GM21515 (cell line): ENCODE measurements around the gene ACAN.
A peak's percentile ranks its signal among the peaks of the same experiment; 100 is the strongest.

ENCODE experiments used
- ATAC-seq: cut with Tn5 transposase; IDR thresholded peaks from one replicate; pipeline ENCODE4 v1.9.1; 2021; ENCODE audit not compliant: unreplicated experiment

Gene ACAN

DNA sequence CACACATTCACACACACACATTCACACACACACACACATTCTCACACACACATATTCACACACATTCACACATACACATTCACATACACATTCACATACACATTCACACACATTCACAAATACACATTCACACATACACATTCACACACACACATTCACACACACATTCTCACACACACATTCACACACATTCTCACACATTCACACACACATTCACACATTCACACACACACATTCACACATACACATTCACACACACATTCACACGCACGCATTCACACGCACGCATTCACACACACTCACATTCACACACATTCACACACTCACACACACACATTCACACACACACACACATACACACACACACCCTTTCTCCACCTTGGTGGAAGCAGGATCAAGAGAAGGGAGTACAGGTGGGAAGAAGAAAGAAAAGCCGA, 97.8 kb downstream of the ACAN start:
- ATAC-seq = no peak

DNA sequence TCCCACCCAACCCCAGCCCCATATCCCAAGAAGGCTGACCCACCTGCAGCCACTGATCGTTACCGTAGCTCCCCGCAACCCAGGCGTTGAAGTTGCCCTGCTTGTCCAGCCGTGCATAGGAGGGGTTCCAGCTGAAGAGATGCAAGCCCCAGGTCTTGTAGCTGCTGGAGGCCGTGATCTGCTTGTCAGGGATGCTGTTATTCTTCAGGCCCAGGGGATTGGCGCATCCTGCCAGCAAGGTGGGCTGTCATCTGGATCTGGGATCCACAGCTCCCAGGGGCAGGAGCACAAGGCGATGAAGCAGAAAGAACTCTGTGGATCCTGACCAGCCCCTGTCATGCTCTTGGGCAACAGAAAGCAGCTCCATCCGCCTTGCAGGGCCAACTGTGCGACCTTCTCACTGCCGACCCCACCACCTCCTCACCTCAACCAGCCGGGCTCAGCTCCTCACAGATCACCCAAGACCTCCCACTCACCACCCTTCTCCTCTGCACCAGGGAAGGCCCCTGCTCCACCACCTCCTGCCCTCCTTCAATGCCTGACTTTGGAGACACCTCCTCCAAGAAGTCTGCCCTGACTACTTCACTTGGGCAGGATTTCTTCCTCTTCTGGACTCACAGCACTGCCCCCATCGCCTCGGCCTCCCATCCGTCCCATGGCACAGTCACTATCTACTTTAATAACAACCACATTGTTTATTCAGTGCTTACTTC, 98.4 kb downstream of the ACAN start:
- no peak for ATAC-seq

DNA sequence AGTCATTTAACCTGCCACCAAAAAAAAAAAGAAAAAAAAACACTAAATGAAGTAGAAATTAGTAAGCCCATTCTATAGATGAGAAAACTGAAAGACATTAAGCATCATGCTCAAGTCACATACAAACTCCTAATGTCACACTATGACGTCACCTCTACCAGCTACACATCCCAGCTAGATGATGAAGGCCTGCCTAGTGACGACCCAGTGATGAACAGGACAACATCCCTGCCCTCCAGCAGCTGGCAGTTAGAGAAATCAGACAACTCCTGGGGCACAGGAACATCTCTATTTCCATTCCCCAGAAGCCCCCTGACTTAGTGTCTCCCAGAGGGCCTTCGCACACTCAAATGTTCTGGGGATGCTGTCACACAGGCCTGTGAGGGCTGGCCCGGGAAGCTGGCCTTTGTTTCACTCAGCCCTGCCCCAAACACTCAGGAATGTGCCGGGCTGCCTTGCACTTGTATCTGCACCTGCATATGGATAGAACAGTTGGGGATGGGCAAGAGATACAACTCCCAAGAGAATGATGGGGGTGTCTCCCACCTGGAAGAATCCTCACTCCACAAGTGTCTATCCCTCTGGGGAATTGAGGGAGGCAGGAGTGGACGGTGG, 99.1 kb downstream of the ACAN start:
- no peak for ATAC-seq

DNA sequence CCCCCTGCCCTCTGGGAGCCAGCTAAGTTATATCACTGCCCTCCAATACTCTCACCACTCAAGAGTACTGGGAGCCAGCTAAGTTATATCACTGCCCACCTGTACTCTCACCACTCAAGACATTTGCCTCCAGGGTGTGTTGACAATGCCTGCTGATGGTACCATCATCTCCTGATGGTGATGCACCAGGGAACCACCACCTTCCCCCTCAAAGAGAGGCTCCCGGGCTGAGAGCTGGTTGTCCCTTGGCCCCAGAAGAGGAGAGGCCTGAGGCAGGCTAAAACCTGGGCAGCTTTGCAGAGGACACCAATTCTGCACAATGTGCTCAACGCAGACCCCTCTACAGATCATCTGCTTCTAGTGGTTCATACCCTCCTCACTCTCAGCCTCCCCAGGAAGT, 99.6 kb downstream of the ACAN start:
- ATAC-seq = no peak

DNA sequence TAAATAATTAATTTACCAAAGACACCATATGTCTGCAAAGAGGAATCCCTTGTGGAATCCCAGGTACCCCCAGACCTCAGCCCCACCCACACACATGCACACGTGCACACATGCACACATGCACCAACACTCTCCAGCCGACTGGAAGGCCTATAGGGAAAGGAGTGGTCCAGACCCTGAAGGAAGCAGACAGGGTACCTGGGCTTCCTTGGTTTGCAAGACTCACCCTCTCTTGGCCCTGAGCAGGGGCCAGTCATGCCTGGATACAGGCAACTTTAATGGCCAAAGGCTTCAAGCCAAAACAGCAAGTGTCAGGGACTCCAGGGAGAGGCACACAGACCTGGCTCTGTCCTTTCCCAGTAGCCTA, 101.0 kb downstream of the ACAN start:
- ATAC-seq = no peak

DNA sequence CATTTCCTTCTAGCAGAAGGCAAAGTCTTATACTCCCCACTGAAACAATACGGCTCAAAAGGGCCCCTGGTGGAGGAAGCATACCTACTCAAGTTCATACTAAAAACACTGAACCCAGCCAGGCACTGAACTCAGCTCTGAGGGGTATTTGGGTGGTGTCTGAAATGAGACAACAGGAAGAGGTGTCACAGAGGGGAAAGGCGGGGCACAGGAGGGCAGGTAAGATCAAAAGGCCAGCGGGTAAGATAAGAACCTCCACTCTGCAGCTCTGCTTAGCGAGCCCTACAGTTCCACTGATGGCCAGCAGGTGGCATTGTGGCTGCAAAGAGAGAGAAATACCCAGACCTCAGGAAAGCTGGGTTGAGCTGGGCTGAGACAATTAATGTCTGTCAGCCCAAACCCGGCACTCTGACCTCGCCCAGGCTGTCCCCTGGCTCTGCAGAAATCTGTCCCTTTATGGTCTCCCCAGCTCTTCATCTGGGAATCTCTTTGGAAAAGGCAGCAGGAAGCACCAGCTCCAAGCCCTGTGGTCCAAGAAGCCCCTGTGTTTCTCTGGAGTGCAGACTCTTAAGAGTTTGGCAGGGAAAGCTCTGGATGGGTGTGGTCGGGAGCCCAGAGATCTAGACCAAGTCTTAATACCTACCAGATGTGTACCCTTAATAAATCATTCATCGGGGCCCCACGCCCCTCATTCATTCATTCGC, 101.5 kb downstream of the ACAN start:
- peak; percentile 73 for ATAC-seq

DNA sequence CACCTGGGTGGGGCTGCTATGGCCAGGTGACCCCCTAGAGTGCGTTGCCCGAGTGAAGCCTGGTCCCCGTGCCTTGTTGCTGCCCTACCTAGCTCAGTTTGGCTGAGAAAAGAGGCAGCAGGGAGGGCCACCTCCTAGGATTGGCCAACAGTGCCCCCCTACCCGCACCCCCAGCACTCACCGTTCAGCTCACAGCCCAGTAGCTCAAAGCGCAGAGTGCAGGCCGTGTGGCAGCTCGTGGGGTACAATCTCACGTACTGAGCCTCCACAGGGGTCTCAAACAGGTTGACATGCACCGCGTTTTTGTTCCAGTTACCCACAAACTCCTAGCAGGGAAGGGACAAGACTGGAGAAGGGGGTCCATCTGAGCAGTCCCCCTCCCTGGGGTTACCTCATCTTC, 102.3 kb downstream of the ACAN start:
- ATAC-seq = no peak

DNA sequence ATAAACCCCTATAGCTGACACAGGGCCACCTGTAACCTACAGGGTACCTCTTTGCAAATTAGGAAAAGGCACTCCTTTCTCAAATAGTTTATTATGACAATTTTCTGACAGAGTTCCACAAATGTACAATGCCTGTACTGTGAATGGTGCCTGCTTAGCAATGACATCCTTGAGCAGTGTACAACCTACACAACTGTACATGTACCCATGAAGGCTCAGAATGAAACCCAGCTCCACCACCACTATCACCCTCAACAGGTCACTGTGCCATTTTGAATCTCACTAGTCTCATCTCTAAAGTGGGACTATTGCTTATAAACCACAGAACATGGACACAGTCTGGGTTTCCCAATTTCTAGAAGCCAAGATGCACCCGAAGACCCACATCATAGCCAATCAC, 102.9 kb downstream of the ACAN start:
- ATAC-seq = no peak

DNA sequence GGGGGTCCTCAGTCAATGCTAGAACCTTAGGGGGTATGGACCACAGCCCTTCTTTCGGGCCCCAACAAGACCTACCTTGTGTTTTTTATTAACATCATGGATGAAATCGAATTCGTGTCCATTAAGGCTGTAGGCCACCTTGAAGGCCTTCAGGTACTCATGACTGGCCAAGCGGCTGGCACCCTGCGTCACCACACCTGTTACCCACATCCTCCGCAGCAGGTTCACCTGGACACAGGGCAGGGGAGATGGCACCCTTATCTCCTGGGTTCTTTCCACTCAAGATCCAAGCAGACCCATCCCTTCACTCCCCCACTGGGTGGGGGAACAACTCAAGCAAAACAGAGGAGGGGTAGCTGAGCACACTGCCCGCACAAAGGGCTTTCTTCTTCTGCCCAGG, 103.3 kb downstream of the ACAN start:
- no peak for ATAC-seq

DNA sequence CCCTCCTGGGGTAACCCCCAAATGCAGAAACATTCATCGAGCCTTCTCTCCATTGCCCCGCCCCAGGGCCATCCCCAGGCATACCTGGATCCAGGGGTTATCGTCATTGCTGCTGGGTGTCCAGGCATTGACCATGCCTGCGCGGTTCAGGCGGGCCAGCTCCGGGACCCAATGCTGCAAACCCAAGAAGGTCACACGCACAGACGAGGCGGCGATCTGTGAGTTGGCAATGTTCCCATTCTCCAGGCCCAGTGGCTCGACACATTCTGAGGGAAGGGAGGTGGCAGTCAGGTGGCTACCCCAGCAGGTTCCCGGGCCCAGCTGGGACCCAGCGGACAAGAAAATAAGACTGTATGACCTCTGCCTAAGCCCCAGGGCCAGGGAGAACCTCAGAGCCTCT, 103.9 kb downstream of the ACAN start:
- ATAC-seq = no peak

DNA sequence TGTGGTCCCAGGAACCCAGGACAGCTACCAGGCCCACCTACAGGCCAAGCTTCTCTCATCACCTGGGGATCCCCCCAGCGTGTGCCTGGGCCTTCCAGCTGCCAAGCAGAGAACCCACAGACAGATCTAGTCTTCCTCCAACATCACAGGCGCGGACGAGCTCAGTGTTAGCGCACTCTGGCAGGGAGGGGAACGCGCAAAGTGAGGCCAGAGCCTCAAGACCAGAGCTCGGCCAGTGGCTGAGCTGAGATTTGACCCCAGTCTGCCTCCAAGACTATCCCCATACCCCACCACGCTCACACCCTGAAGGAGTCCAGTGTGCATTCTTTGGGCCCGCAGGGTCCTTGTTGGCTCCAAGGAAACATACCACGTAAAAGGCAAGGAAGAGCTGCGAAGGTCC, 104.9 kb downstream of the ACAN start:
- no peak for ATAC-seq

DNA sequence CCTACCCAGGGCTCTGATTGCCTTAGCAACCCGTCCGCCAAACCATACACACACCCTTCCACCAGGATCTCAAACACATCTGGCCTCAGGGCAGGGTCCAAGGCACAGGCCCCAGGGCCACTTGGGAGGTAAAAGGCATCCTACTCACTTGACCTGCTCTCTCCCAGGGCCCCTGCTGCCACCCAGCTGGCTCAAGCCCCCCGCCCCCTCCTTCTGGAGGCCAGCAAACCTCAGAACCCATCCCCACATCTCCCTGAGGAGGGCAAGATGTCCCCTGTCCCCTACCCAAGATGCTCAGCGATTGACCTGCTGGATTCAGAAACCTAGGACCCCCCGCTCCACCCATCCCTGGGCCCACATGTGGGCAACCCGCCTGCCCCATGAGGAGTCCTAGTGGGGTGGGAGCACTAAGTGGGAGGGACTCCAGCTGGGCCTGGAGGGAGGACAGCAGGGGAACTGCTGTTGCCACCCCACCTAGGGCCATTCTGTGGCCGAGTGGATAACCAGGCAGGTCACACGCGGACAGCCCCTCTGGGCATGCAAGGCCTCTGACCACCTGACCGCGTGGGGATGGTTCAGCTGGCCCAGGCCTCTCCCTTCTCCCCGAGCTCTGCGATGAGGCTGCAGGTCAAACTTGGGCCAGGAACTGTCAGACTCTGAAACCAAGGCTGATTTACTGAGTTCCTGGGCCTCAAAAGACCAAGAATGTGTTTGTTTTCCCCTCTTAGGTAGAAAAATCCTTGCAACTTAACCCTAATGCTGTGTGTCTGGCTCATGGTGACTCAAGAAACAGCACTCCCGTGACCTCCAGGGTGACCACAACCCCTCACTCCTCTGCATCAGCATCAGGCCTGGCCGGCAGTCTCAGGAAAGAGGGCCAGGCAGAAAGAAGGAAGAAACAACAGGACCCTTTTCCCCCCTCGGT, 105.7 kb downstream of the ACAN start:
- no peak for ATAC-seq

DNA sequence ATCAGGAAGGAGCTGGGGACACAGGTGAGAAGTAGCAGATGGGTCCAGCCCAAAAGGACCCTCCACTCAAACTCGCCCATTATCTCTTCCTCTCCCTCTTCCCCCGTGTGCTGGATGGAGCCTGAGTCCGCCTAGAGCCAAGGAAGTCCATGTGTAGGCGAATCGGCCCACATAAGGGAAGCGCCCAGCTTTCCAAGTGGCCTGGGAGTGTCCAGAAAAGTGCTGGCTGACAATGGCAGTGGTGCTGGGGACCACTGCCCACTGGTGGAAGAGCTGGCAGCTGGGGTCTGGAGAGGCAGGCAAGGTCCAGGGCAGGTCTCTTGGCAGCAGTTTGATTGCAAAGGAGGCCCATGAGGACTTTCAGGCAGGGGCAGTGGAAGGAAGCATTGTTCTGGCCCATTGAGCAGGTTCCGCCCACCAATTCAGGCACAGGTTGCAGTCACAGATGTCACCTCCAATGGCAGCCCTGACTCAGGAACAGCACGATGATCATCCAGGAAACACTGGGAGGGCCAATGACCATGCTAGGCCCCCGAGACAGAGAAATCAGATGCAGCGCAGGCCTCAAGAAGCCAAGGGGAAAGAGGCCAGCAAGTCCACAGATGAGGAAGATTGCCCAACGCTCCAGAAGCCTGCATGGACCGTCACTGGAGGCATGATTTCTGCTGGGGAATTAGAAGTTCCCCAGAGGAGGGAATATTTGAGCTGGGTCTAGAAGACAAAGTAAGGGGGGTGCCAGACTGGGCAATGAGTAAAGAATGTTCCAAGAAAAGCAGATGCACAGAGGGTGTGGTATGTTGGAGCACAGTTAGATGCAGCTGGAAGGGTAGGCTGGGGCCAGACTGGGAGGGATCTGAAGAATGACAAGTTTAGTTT, 107.0 kb downstream of the ACAN start:
- no peak for ATAC-seq

DNA sequence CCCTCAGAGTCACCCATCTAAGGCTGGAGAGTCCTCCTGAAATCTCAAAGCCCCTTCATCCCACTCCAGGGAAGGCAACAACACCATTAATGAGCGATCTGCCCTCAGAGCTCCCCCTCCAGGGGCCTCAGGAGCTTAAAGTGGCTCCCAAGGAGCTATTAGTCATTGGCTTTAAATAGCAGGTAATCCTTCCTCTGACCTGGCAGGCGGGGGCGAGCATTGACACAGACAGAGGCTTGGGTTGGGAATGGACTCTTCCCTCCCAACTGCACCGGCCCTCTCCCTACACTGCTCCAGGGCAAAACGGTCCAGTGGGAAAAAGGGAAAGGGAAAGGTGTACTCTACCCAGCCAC, 108.5 kb downstream of the ACAN start:
- ATAC-seq = no peak

DNA sequence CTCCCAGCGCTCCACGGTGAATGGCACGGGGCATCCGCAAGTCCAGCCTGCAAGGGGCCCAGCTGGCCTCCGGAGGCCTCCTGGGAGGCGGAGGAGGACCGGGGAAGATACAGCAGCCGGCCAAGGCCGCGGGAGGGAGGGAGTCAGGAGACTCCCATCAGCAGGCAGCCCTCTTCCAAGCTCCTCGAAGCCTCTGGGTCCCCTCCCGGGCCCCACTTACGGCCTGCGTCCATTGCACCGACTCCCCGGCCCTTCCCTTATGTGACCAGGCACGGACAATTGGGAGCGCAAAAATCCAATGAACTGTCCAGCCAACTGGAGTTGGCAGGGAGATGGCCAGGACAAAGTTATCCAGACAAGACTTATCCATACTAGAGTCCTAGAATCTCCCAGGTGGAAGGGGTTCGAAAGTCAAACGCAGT, 109.3 kb downstream of the ACAN start:
- no peak for ATAC-seq

DNA sequence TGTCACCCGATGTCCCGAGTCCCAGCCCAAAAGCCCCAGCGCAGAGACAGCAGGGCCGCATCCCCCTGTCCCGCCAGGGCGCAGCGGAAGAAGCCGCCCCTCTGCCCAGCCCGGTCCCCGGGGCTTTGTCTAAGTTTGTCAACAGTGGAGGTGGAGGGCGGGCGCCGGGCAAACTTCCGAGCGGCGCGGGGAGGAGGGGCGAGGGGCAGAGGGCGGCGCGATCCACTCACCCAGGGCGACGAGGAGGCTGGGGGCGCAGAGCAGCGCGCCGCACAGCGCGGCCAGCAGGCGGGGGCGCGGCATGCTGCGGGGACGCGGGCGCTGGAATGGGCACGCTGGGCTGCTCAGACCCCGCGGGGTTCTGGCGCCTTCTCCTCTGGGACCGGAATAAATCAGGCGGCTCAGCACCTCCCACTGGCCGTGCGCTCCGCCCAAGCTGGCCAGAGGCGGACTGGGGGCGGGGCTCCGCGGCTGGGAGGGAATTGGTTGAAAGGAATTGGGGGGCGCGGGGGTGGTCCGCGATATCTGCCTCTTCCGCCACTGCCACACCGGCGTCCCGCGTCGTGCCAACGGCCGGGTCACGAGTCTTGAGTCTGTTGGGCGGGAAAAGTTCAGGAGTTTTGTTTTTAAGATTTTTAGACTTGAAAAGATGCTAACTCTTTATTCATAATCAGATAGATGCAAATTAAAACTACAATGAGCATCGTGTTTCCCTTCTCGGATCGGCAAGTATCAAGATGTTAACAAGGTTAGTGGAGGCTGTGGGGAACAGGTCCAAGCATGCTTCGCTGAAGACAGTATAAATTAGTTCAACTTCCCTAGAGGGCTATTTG, 110.0 kb downstream of the ACAN start, which contains the start of gene MFGE8:
Gene MFGE8, minus strand, starts transcription at position 363 of the 833 bp plus-strand sequence. Its CDS starts 60 bp downstream, at position 303.
- ATAC-seq = peak; percentile 72

DNA sequence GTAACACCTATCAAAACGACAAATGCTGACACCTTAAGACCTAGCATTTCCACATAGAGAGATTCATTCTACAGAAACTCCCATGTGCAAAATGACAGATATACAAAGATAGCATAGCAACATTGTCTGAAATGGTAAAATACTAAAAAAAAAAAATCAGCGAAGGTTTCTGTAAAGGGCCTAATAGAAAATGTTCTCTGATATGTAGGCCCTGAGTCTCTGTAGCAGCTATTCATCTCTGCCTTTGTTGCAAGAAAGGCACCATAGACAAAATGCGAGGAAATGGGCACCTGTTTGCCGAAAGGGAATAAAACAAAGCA, 110.6 kb downstream of the ACAN start:
- ATAC-seq = no peak

DNA sequence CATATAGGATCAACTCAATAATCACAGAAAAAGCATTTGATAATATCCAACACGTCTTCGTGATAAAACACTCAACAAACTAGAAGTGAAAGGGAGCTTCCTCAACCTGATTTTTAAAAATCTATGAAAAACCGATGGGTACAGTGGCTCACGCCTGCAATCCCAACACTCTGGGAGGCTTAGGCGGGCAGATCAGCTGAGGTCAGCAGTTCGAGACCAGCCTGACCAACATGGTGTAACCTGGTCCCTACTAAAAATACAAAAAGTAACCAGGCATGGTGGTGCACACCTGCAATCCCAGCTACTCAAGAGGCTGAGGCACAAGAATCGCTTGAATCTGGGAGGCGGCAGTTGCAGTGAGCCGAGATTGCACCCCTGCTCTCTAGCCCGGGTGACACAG, 112.1 kb downstream of the ACAN start:
- ATAC-seq = no peak

DNA sequence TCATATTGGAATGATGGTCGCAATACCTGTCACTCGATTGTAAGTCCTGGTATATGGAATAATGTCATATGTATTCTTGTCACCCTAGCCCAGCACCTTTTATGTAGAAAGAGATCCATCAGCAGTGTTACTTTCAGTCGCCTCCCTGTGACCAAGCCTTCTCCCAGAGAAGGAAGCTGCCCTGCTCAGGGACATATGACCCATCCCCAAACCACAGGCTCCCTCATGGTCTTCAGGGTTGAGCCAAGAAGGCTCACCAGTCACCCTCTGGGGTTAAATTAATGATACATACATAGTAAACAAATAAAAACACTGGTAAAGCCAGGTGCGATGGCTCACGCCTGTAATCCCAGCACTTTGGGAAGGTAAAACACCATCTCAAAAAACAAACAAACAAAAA, 114.5 kb downstream of the ACAN start:
- no peak for ATAC-seq

DNA sequence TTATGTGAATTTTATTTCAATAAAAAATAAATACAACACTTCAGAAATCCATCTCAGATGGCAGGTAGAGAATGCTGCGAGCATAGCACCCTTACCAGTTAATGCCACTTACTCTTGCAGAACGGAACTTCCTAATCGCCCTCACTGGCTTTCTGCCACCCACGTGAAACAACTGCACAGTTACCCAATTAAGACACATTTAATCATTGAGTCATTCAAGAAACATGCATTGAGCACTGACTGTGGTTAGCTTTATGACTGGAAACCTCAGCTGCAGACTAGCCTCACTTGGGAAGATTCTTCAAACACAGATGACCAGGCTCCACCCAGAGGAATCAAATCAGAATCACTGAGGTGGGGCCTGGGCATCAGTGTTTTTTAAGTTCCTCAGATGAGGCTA, 115.5 kb downstream of the ACAN start:
- ATAC-seq = no peak
